Activated T-helper 1 cell treated with anti-CD3 and anti-CD28 coated beads, Interleukin-2, amount 50 U/mL, for 16 hours (primary cell): ENCODE measurements around the gene LGALSL.
A peak's percentile ranks its signal among the peaks of the same experiment; 100 is the strongest.

Source experiments
- DNase-seq, 2 donors: peaks; one replicate each; pipeline ENCODE4 v3.0.0-alpha.2; 2020; ENCODE audit warnings: low read depth in 1 of 2, low spot score in 1 of 2

The LGALSL gene

GRCh38 chr2:64470071-64470470 lies 16.1 kb downstream of the LGALSL start:
- no peak for DNase-seq

- no peak for DNase-seq
Observed at GRCh38 chr2:64470766-64471295, 16.9 kb downstream of the LGALSL start.

GRCh38 chr2:64471600-64471999 lies 17.6 kb downstream of the LGALSL start:
- DNase-seq, result no peak

- DNase-seq, result no peak
Observed at GRCh38 chr2:64472881-64473280, 18.9 kb downstream of the LGALSL start.

GRCh38 chr2:64474121-64474571 lies 20.2 kb downstream of the LGALSL start:
- DNase-seq, result no peak

GRCh38 chr2:64474636-64475035 lies 20.7 kb downstream of the LGALSL start:
- DNase-seq, result no peak

GRCh38 chr2:64477037-64477436 lies 23.1 kb downstream of the LGALSL start:
- DNase-seq, result no peak

- DNase-seq, result no peak
Observed at GRCh38 chr2:64477979-64478378, 24.0 kb downstream of the LGALSL start.

GRCh38 chr2:64478502-64479230 lies 24.7 kb downstream of the LGALSL start:
- no peak for DNase-seq

GRCh38 chr2:64479259-64480117 lies 25.5 kb downstream of the LGALSL start:
- DNase-seq, result no peak

- DNase-seq, result no peak
Observed at GRCh38 chr2:64481665-64482064, 27.7 kb downstream of the LGALSL start.

- DNase-seq, result no peak
Observed at GRCh38 chr2:64482243-64482642, 28.3 kb downstream of the LGALSL start.

- no peak for DNase-seq
Observed at GRCh38 chr2:64482765-64483504, 29.0 kb downstream of the LGALSL start.

GRCh38 chr2:64485331-64485730 lies 31.4 kb downstream of the LGALSL start:
- DNase-seq, result no peak

- DNase-seq, result no peak
Observed at GRCh38 chr2:64485961-64486360, 32.0 kb downstream of the LGALSL start.

- no peak for DNase-seq
Observed at GRCh38 chr2:64487256-64488049, 33.5 kb downstream of the LGALSL start.

GRCh38 chr2:64488050-64488974 lies 34.4 kb downstream of the LGALSL start:
- peak; percentile 63 to 73 for DNase-seq

GRCh38 chr2:64489081-64489751 lies 35.3 kb downstream of the LGALSL start:
- DNase-seq, result no peak

- no peak for DNase-seq
Observed at GRCh38 chr2:64491426-64491825, 37.5 kb downstream of the LGALSL start.
